HEK293 (cell line): Measurements from ENCODE around the gene ACIN1.

Source experiments
- CTCF ChIA-PET: fragments of 350-600 bp; formaldehyde crosslinking; extraction: SDS; loops from one replicate; lab custom pipeline; 2021; ENCODE audit warnings: antibody characterized with exemption; lab: Yijun Ruan, JAX
- POLR2A ChIA-PET: fragments of 300-600 bp; formaldehyde crosslinking; extraction: SDS; loops from one replicate; lab custom pipeline; 2020; ENCODE audit warnings: antibody characterized with exemption, inconsistent platforms; lab: Yijun Ruan, JAX
- H3K27ac ChIP-seq: fragments of 200-500 bp; sonication (Bioruptor generic); 2 replicates; pipeline ENCODE4 v1.5.1; 2014; ENCODE audit warnings: low read depth, low read length, control low read depth, inconsistent platforms; ENCODE audit errors: extremely low read depth
- H3K36me3 ChIP-seq, 2 experiments: fragments of 200-500 bp in 1 of 2; sonication (Bioruptor generic) in 1 of 2; 1 replicate in 1 of 2; 2 replicates in 1 of 2; pipeline ENCODE4 v1.5.1; 2014 to 2017; ENCODE audit warnings: inconsistent platforms in 2 of 2, low read length in 2 of 2; ENCODE audit not compliant: control insufficient read depth in 2 of 2, insufficient read depth in 1 of 2
- H3K4me1 ChIP-seq: fragments of 200-500 bp; sonication (Bioruptor generic); 2 replicates; pipeline ENCODE4 v1.5.1; 2014; ENCODE audit warnings: mild to moderate bottlenecking, low read length, inconsistent platforms; ENCODE audit not compliant: control insufficient read depth, insufficient read depth
- H3K4me3 ChIP-seq: 2 replicates; pipeline ENCODE4 v1.5.1; 2011; ENCODE audit warnings: low read depth, mild to moderate bottlenecking, control low read depth, low read length, moderate library complexity
- H3K9me3 ChIP-seq: fragments of 200-500 bp; sonication (Bioruptor generic); 2 replicates; pipeline ENCODE4 v1.5.1; 2014; ENCODE audit warnings: low read depth, low read length, inconsistent platforms; ENCODE audit not compliant: control insufficient read depth, insufficient read depth
- GFI1B ChIP-seq: fragments of 450-650 bp; formaldehyde crosslinking; IDR thresholded peaks from 2 replicates; pipeline ENCODE4 v1.5.1; 2016; ENCODE audit warnings: missing biosample characterization, missing genetic modification characterization
- GLIS1 ChIP-seq: fragments of 450-650 bp; formaldehyde crosslinking; IDR thresholded peaks from 2 replicates; pipeline ENCODE4 v1.5.1; 2016; ENCODE audit warnings: missing biosample characterization, missing genetic modification characterization
- KLF1 ChIP-seq: fragments of 450-650 bp; formaldehyde crosslinking; IDR thresholded peaks from 2 replicates; pipeline ENCODE4 v1.5.1; 2016; ENCODE audit warnings: missing biosample characterization, missing genetic modification characterization
- ZBTB17 ChIP-seq: fragments of 450-650 bp; formaldehyde crosslinking; IDR thresholded peaks from 2 replicates; pipeline ENCODE4 v1.5.1; 2016; ENCODE audit warnings: missing biosample characterization, missing genetic modification characterization
- ZFHX2 ChIP-seq: fragments of 450-650 bp; formaldehyde crosslinking; conservative IDR thresholded peaks from 2 replicates; pipeline ENCODE4 v1.5.1; 2016; ENCODE audit warnings: missing biosample characterization, missing genetic modification characterization
- ZFP37 ChIP-seq: fragments of 450-650 bp; formaldehyde crosslinking; IDR thresholded peaks from 2 replicates; pipeline ENCODE4 v1.5.1; 2016; ENCODE audit warnings: missing biosample characterization, missing genetic modification characterization
- ZIC2 ChIP-seq: fragments of 450-650 bp; formaldehyde crosslinking; IDR thresholded peaks from 2 replicates; pipeline ENCODE4 v1.5.1; 2016; ENCODE audit warnings: missing biosample characterization, missing genetic modification characterization
- ZNF132 ChIP-seq: fragments of 450-650 bp; formaldehyde crosslinking; IDR thresholded peaks from 2 replicates; pipeline ENCODE4 v1.5.1; 2017; ENCODE audit warnings: missing biosample characterization, missing genetic modification characterization, borderline replicate concordance
- ZNF138 ChIP-seq: fragments of 450-650 bp; formaldehyde crosslinking; IDR thresholded peaks from 2 replicates; pipeline ENCODE4 v1.5.1; 2016; ENCODE audit warnings: missing biosample characterization, missing genetic modification characterization, borderline replicate concordance
- ZNF19 ChIP-seq: fragments of 450-650 bp; formaldehyde crosslinking; IDR thresholded peaks from 2 replicates; pipeline ENCODE4; 2016; ENCODE audit warnings: missing biosample characterization, missing genetic modification characterization, low read depth
- ZNF24 ChIP-seq: fragments of 450-650 bp; formaldehyde crosslinking; IDR thresholded peaks from 2 replicates; pipeline ENCODE4 v1.5.1; 2016; ENCODE audit warnings: missing biosample characterization, missing genetic modification characterization
- ZNF621 ChIP-seq: fragments of 450-650 bp; formaldehyde crosslinking; IDR thresholded peaks from 2 replicates; pipeline ENCODE4 v1.5.1; 2017; ENCODE audit warnings: missing biosample characterization, missing genetic modification characterization
- ZNF623 ChIP-seq: fragments of 450-650 bp; formaldehyde crosslinking; IDR thresholded peaks from 2 replicates; pipeline ENCODE4 v1.5.1; 2016; ENCODE audit warnings: missing biosample characterization, missing genetic modification characterization
- ZNF629 ChIP-seq: fragments of 450-650 bp; formaldehyde crosslinking; IDR thresholded peaks from 2 replicates; pipeline ENCODE4 v1.5.1; 2017; ENCODE audit warnings: missing biosample characterization, missing genetic modification characterization
- ZNF768 ChIP-seq: fragments of 450-650 bp; formaldehyde crosslinking; IDR thresholded peaks from 2 replicates; pipeline ENCODE4 v1.5.1; 2018; ENCODE audit warnings: missing biosample characterization, mild to moderate bottlenecking, missing genetic modification characterization
- TF ChIP-seq, protein P1 (sequence below): fragments of 450-650 bp; formaldehyde crosslinking; IDR thresholded peaks from 2 replicates; pipeline ENCODE4 v1.5.1; 2016; ENCODE audit warnings: missing biosample characterization, missing genetic modification characterization
- TF ChIP-seq, protein P2 (sequence below): fragments of 450-650 bp; formaldehyde crosslinking; IDR thresholded peaks from 2 replicates; pipeline ENCODE4 v1.5.1; 2016; ENCODE audit warnings: missing biosample characterization, missing genetic modification characterization
- TF ChIP-seq, protein P3 (sequence below): fragments of 450-650 bp; formaldehyde crosslinking; IDR thresholded peaks from 2 replicates; pipeline ENCODE4 v1.5.1; 2016; ENCODE audit warnings: missing biosample characterization, missing genetic modification characterization
- TF ChIP-seq, protein P4 (sequence below): fragments of 450-650 bp; formaldehyde crosslinking; IDR thresholded peaks from 2 replicates; pipeline ENCODE4 v1.5.1; 2016; ENCODE audit warnings: missing biosample characterization, missing genetic modification characterization
- TF ChIP-seq, protein P5 (sequence below): fragments of 450-650 bp; formaldehyde crosslinking; IDR thresholded peaks from 2 replicates; pipeline ENCODE4 v1.5.1; 2016; ENCODE audit warnings: missing biosample characterization, missing genetic modification characterization
- TF ChIP-seq, protein P6 (sequence below): fragments of 450-650 bp; formaldehyde crosslinking; IDR thresholded peaks from 2 replicates; pipeline ENCODE4 v1.5.1; 2016; ENCODE audit warnings: missing biosample characterization, missing genetic modification characterization

Gene ACIN1

DNA sequence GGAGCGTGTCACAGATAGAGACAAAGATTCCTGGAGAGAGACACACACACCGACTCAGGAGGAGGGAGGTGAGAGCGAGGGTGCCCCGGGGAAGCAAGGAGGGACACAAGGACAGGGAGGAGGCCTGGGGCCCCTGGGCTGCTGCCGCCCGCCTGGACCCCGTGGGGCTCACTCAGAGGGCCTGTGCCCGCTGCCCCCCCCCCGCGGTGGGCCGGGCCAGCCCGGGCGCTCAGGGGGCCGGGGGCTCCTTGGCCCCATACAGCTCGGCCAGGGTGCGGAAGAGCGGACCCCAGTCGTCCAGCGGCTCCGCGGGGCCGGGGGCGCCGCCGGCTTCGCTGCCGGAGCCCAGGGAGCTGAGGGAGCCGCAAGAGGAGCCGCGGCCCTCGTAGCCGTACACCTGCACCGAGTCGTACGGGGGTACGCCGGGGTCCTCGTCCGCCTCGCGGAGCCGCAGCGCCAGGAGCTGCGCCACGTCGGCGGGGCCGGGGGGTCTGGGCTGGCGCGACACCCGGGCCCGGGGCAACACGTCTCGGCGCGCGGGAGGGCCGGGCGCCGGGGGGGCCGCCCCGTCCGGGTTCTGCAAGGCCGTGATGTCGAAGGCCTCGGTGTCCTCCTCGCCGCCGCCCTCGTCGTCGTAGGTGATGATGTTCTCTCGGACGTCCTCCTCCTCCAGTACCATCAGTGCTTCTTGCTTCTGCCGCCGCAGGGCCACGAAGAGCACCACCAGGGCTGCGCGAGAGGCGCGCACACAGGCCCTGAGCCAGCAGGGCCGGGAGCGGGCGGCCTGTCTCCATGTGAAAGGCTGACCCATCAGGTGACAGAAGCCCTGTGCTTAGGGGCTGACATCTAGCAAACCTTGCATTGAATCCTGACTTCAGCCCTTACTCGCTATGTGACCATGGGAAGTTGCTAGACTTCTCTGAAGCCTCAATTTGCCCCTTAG is 46.9 kb downstream of the ACIN1 start:
- H3K4me1 ChIP-seq: no peaks in the 10 kb centered on the region
- H3K4me3 ChIP-seq: no peak overlapping the region
- CTCF ChIA-PET: interaction anchor here (1.4 to 16.2 kb wide), 3 partner anchors 21 to 61 kb away, joined by 4 to 469 read pairs (median 5); partner anchors contain the start of gene AJUBA
- H3K9me3 ChIP-seq: no peaks in the 10 kb centered on the region
- TF ChIP-seq, protein P1, sequence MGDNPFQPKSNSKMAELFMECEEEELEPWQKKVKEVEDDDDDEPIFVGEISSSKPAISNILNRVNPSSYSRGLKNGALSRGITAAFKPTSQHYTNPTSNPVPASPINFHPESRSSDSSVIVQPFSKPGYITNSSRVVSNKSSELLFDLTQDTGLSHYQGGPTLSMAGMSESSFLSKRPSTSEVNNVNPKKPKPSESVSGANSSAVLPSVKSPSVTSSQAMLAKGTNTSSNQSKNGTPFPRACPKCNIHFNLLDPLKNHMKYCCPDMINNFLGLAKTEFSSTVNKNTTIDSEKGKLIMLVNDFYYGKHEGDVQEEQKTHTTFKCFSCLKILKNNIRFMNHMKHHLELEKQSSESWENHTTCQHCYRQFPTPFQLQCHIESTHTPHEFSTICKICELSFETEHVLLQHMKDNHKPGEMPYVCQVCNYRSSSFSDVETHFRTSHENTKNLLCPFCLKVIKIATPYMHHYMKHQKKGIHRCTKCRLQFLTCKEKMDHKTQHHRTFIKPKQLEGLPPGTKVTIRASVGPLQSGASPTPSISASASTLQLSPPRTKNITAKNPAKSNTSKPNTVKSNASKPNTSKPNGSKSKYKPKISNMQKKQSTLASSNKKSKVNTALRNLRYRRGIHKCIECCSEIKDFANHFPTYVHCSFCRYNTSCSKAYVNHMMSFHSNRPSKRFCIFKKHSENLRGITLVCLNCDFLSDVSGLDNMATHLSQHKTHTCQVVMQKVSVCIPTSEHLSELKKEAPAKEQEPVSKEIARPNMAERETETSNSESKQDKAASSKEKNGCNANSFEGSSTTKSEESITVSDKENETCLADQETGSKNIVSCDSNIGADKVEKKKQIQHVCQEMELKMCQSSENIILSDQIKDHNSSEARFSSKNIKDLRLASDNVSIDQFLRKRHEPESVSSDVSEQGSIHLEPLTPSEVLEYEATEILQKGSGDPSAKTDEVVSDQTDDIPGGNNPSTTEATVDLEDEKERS (tag by site-specific recombination): no peak
- TF ChIP-seq GFI1B (tag by site-specific recombination) (no peak), KLF1 (tag by site-specific recombination) (no peak), ZNF24 (tag by site-specific recombination) (no peak), ZNF629 (tag by site-specific recombination) (no peak), ZIC2 (tag by site-specific recombination) (no peak), ZNF621 (tag by site-specific recombination) (no peak), ZNF138 (tag by site-specific recombination) (no peak), ZFP37 (tag by site-specific recombination) (no peak), ZNF132 (tag by site-specific recombination) (no peak), ZFHX2 (tag by site-specific recombination) (no peak)
- TF ChIP-seq, protein P2, sequence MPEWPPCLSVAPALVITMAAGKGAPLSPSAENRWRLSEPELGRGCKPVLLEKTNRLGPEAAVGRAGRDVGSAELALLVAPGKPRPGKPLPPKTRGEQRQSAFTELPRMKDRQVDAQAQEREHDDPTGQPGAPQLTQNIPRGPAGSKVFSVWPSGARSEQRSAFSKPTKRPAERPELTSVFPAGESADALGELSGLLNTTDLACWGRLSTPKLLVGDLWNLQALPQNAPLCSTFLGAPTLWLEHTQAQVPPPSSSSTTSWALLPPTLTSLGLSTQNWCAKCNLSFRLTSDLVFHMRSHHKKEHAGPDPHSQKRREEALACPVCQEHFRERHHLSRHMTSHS (tag by site-specific recombination): no peak
- TF ChIP-seq, protein P3, sequence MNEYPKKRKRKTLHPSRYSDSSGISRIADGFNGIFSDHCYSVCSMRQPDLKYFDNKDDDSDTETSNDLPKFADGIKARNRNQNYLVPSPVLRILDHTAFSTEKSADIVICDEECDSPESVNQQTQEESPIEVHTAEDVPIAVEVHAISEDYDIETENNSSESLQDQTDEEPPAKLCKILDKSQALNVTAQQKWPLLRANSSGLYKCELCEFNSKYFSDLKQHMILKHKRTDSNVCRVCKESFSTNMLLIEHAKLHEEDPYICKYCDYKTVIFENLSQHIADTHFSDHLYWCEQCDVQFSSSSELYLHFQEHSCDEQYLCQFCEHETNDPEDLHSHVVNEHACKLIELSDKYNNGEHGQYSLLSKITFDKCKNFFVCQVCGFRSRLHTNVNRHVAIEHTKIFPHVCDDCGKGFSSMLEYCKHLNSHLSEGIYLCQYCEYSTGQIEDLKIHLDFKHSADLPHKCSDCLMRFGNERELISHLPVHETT: no peak
- TF ChIP-seq, protein P4, sequence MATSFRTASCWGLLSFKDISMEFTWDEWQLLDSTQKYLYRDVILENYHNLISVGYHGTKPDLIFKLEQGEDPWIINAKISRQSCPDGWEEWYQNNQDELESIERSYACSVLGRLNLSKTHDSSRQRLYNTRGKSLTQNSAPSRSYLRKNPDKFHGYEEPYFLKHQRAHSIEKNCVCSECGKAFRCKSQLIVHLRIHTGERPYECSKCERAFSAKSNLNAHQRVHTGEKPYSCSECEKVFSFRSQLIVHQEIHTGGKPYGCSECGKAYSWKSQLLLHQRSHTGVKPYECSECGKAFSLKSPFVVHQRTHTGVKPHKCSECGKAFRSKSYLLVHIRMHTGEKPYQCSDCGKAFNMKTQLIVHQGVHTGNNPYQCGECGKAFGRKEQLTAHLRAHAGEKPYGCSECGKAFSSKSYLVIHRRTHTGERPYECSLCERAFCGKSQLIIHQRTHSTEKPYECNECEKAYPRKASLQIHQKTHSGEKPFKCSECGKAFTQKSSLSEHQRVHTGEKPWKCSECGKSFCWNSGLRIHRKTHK: no peak
- TF ChIP-seq, all 188 proteins: peak for 0
- Histone ChIP-seq H3K36me3 (peaks cover 0 to 40% of the 10 kb centered on the region in 2 experiments; a peak in 1 of 3 replicates), H3K27ac (no peak overlapping the region)
- POLR2A ChIA-PET: no interaction called here

DNA sequence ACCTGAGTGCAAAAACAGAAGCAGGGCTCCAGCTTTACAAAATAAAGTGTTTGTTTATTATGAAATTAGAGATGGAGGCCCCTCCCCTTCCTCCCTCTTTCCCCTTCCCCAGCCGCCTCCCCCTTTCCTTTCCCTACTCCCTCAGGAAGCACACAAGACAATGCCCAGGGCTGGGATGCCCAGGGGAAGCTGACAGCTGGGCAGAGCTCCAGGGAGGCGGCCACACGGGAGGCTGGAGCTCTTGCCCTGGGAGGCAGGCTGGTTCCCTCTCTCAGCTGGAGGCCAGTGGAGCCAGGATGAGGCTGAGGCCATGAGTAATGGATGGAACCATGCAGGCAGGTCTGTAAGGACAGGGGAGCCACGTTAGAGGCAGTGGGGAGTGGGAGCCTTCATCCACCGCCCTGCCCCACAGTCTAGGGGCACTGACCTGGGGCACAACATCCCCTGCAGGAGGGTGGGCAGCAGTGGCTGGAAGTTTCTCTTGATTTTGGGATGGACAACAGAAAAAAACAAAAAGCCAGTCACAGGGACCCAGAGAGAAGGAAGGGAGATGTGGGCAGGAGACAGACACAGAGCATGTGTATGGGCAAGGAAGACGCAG is 47.8 kb downstream of the ACIN1 start:
- peaks cover 0 to 32% of the 10 kb centered on the region in 2 experiments; a peak in 1 of 3 replicates for H3K36me3 ChIP-seq
- no peaks in the 10 kb centered on the region for H3K9me3 ChIP-seq
- no peaks in the 10 kb centered on the region for H3K4me1 ChIP-seq
- CTCF ChIA-PET: interaction anchor here (1.4 to 2.0 kb wide), 4 partner anchors 9 to 60 kb away, joined by 4 to 6 read pairs (median 6); partner anchors contain the start of gene CDH24
- no peak overlapping the region for H3K4me3 ChIP-seq
- TF ChIP-seq ZNF623 (no peak), ZIC2 (tag by site-specific recombination) (peak; percentile 97), ZBTB17 (tag by site-specific recombination) (peak; percentile 58; the same call in 1 of the 2 replicates), GLIS1 (peak; percentile 99), ZNF19 (no peak), ZNF768 (tag by site-specific recombination) (no peak)
- TF ChIP-seq, protein P5, sequence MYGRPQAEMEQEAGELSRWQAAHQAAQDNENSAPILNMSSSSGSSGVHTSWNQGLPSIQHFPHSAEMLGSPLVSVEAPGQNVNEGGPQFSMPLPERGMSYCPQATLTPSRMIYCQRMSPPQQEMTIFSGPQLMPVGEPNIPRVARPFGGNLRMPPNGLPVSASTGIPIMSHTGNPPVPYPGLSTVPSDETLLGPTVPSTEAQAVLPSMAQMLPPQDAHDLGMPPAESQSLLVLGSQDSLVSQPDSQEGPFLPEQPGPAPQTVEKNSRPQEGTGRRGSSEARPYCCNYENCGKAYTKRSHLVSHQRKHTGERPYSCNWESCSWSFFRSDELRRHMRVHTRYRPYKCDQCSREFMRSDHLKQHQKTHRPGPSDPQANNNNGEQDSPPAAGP (tag by site-specific recombination): 0 out of 2 replicates have a peak, but pooled peaks have one; percentile 39
- TF ChIP-seq, protein P6, sequence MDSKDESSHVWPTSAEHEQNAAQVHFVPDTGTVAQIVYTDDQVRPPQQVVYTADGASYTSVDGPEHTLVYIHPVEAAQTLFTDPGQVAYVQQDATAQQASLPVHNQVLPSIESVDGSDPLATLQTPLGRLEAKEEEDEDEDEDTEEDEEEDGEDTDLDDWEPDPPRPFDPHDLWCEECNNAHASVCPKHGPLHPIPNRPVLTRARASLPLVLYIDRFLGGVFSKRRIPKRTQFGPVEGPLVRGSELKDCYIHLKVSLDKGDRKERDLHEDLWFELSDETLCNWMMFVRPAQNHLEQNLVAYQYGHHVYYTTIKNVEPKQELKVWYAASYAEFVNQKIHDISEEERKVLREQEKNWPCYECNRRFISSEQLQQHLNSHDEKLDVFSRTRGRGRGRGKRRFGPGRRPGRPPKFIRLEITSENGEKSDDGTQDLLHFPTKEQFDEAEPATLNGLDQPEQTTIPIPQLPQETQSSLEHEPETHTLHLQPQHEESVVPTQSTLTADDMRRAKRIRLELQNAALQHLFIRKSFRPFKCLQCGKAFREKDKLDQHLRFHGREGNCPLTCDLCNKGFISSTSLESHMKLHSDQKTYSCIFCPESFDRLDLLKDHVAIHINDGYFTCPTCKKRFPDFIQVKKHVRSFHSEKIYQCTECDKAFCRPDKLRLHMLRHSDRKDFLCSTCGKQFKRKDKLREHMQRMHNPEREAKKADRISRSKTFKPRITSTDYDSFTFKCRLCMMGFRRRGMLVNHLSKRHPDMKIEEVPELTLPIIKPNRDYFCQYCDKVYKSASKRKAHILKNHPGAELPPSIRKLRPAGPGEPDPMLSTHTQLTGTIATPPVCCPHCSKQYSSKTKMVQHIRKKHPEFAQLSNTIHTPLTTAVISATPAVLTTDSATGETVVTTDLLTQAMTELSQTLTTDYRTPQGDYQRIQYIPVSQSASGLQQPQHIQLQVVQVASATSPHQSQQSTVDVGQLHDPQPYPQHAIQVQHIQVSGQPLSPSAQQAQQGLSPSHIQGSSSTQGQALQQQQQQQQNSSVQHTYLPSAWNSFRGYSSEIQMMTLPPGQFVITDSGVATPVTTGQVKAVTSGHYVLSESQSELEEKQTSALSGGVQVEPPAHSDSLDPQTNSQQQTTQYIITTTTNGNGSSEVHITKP (tag by site-specific recombination): peak; percentile 55; the same call in 1 of the 2 replicates
- TF ChIP-seq, all 188 proteins: peak for 5
- no peak overlapping the region for H3K27ac ChIP-seq
- POLR2A ChIA-PET: no interaction called here
